ENCODE measurements around the gene ZNF618.

Gene ZNF618

DNA sequence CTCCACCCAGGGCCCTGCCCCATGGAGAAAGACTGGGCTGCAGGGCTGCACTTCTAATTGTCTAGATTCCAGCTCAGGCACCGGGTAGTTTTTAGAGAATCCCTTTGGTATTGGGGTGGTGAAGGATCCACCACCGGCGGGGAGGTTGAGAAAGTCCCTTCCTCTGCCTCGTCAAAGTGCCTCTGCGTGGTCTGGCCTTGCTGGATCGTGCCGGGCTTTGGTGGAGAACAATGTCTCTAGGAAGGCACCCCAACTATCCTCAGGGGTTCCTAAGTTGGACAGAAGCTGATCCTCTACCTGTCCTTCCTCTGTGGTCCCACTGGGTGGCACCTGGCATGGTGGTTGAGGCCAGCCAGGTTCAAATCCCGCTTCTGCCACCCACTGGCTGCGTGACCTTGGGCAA, 209.3 kb downstream of the ZNF618 start:
- TF ChIP-seq CTCF (IDR thresholded peaks at IDR 0.05; ENCODE audit: low read depth, low read length, missing control alignments), result no peak
- in situ Hi-C loops (cut with HindIII; ENCODE audit: low sequenced_read_pairs), result no loop called here
- no peak for DNase-seq (ENCODE audit: low read depth)

GRCh38 chr9:114086009-114086408, 209.9 kb downstream of the ZNF618 start:
- no peak for TF ChIP-seq CTCF (IDR thresholded peaks at IDR 0.05; ENCODE audit: low read depth, low read length, missing control alignments)
- in situ Hi-C loops (cut with HindIII; ENCODE audit: low sequenced_read_pairs), result no loop called here
- H3K4me3 ChIP-seq (ENCODE audit: low read depth, low read length), result no peak overlapping the region
- no peak for DNase-seq (ENCODE audit: low read depth)

More for the DNA sequence above, 209.3 kb downstream of the ZNF618 start:
- H3K4me3 ChIP-seq (ENCODE audit: low read depth, low read length), result no peak overlapping the region

DNA sequence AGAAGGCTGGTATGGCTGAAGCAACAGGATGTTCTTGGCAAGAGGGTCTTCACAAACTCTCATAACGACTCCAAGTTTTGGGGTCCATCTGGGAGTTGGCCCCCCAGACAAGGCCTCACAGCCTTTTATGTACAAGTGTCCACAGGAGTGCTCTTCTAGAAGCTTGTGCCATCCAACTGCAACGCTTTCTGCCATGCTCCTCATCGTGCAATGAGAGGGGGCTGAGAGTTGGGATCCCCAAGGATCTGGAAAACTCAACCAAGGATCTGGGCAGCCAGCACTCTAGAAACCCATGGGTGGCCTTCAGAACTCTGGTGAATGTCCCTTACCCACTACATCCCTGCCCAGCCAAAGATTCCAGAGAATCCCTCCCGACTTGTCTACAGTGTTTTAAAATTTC, 210.5 kb downstream of the ZNF618 start:
- DNase-seq (ENCODE audit: low read depth), result no peak
- in situ Hi-C loops (cut with HindIII; ENCODE audit: low sequenced_read_pairs), result no loop called here
- TF ChIP-seq CTCF (IDR thresholded peaks at IDR 0.05; ENCODE audit: low read depth, low read length, missing control alignments), result no peak
- H3K4me3 ChIP-seq (ENCODE audit: low read depth, low read length), result no peak overlapping the region

DNA sequence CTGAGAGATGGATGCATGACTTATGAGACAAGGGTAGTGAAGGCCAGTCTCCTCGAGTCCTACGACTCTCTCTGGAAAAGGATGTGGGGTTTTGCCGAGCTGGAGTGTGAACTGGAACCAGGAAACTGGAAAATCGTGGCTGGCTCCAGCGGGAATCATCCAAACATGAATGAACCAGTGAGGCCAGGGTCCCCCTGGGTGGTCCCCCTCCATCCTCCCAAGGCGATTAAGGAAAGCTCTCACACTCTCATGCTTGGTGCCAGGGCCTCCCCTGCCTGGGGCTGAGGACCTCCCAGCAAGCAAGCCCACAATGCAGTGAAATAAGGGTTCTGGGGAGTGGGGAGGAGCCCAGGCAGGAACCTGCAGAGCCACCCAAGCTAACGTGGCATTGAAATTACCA, 211.6 kb downstream of the ZNF618 start:
- no peak for DNase-seq (ENCODE audit: low read depth)
- in situ Hi-C loops (cut with HindIII; ENCODE audit: low sequenced_read_pairs), result no loop called here

DNA sequence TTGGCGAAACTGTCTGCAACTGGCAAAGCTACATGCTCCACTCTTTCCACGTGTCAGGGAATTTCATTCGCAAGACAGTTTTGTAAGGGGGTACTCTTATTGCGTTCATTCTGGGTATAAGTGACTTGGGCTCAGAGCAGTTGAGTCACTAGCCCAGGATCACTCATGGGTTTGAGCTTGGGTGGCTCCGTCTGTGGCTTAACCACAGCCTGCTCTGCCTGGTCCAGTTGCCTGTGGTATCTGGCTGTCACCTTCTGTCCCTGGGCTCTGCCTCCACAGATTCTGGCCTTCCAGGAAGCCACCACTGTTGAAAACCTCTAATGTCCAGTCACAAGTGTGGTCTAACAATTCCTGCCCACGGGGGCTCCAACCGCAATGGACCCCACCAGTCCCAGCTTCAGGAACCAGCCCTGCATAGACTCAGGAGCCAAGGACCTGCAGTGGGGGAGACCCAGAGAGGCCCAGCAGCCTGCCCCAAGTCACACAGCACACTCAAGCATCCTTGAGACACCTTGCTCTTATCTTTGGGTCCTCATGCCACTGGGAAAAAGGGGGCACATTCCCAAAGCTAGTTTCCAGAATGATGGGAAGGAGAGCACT, 212.6 kb downstream of the ZNF618 start:
- no peak overlapping the region for H3K4me3 ChIP-seq (ENCODE audit: low read depth, low read length)
- no peak for TF ChIP-seq CTCF (IDR thresholded peaks at IDR 0.05; ENCODE audit: low read depth, low read length, missing control alignments)
- in situ Hi-C loops (cut with HindIII; ENCODE audit: low sequenced_read_pairs), result no loop called here
- DNase-seq (ENCODE audit: low read depth), result no peak

More for the DNA sequence above, 211.6 kb downstream of the ZNF618 start:
- TF ChIP-seq CTCF (IDR thresholded peaks at IDR 0.05; ENCODE audit: low read depth, low read length, missing control alignments), result no peak
- no peak overlapping the region for H3K4me3 ChIP-seq (ENCODE audit: low read depth, low read length)

- in situ Hi-C loops (cut with HindIII; ENCODE audit: low sequenced_read_pairs), result no loop called here
- DNase-seq (ENCODE audit: low read depth), result no peak
- TF ChIP-seq CTCF (IDR thresholded peaks at IDR 0.05; ENCODE audit: low read depth, low read length, missing control alignments), result no peak
- H3K4me3 ChIP-seq (ENCODE audit: low read depth, low read length), result no peak overlapping the region
Observed at GRCh38 chr9:114089206-114089840, 213.2 kb downstream of the ZNF618 start.

Measured in astrocyte of the cerebellum (primary cell).